DOHH2 (cell line): ENCODE results near the gene CARD8.

Source experiments
- H3F3A ChIP-seq: fragments of 200-600 bp; sonication (generic), shearing (Covaris generic); 2 replicates; pipeline ENCODE4 v1.6.0; 2016; ENCODE audit warnings: antibody characterized with exemption, mild to moderate bottlenecking; ENCODE audit not compliant: control insufficient read depth, insufficient read depth
- H3K27ac ChIP-seq: fragments of 200-600 bp; sonication (generic); 2 replicates; pipeline ENCODE4 v1.5.1; 2014; ENCODE audit warnings: low read depth, mild to moderate bottlenecking, low read length, moderate library complexity
- H3K27me3 ChIP-seq: fragments of 200-600 bp; sonication (generic); 2 replicates; pipeline ENCODE4 v1.6.1; 2014; ENCODE audit warnings: mild to moderate bottlenecking, low read length, mixed read lengths; ENCODE audit not compliant: control insufficient read depth
- H3K36me3 ChIP-seq: fragments of 200-600 bp; sonication (generic); 2 replicates; pipeline ENCODE4 v1.6.1; 2014; ENCODE audit warnings: mild to moderate bottlenecking, low read length, moderate library complexity, mixed read lengths; ENCODE audit not compliant: control insufficient read depth
- H3K4me1 ChIP-seq: fragments of 200-600 bp; sonication (generic); 2 replicates; pipeline ENCODE4 v1.6.1; 2014; ENCODE audit warnings: mild to moderate bottlenecking, low read length, mixed read lengths; ENCODE audit not compliant: control insufficient read depth
- H3K4me2 ChIP-seq: fragments of 200-600 bp; sonication (generic); 2 replicates; pipeline ENCODE4 v1.6.0; 2014; ENCODE audit warnings: mild to moderate bottlenecking, low read length, moderate library complexity
- H3K4me3 ChIP-seq: fragments of 200-600 bp; sonication (generic); 2 replicates; pipeline ENCODE4 v1.5.1; 2014; ENCODE audit warnings: mild to moderate bottlenecking, low read length, mixed read lengths
- H3K79me2 ChIP-seq: fragments of 200-600 bp; sonication (generic); 2 replicates; pipeline ENCODE4 v1.6.1; 2014; ENCODE audit warnings: mild to moderate bottlenecking, low read length, mixed read lengths; ENCODE audit not compliant: control insufficient read depth
- H3K9me2 ChIP-seq: fragments of 200-600 bp; sonication (generic); replicated peaks from 2 replicates; pipeline ENCODE4 v1.6.1; 2014; ENCODE audit warnings: mild to moderate bottlenecking, low read length, mixed read lengths; ENCODE audit not compliant: control insufficient read depth
- H3K9me3 ChIP-seq: fragments of 200-600 bp; sonication (generic); 2 replicates; pipeline ENCODE4 v1.6.1; 2014; ENCODE audit warnings: antibody characterized with exemption, low read length, mixed read lengths; ENCODE audit not compliant: control insufficient read depth, insufficient read depth
- H4K20me1 ChIP-seq: fragments of 200-600 bp; sonication (generic); 2 replicates; pipeline ENCODE4 v1.6.0; 2014; ENCODE audit warnings: low read depth, mild to moderate bottlenecking, antibody characterized with exemption, low read length, moderate library complexity; ENCODE audit not compliant: control insufficient read depth, insufficient read depth
- EZH2phosphoT487 ChIP-seq: fragments of 200-600 bp; sonication (generic); IDR thresholded peaks from 2 replicates; pipeline ENCODE4 v1.6.1; 2017; ENCODE audit warnings: borderline replicate concordance, mild to moderate bottlenecking, antibody characterized with exemption, low read length, moderate library complexity, mixed read lengths
- TF ChIP-seq, protein P1 (sequence below): fragments of 200-600 bp; sonication (generic); IDR thresholded peaks from one replicate; pipeline ENCODE4 v1.5.1; 2014; ENCODE audit warnings: antibody characterized with exemption, mild to moderate bottlenecking, low read depth, low read length; ENCODE audit not compliant: poor library complexity, severe bottlenecking

CARD8 gene, protein sequence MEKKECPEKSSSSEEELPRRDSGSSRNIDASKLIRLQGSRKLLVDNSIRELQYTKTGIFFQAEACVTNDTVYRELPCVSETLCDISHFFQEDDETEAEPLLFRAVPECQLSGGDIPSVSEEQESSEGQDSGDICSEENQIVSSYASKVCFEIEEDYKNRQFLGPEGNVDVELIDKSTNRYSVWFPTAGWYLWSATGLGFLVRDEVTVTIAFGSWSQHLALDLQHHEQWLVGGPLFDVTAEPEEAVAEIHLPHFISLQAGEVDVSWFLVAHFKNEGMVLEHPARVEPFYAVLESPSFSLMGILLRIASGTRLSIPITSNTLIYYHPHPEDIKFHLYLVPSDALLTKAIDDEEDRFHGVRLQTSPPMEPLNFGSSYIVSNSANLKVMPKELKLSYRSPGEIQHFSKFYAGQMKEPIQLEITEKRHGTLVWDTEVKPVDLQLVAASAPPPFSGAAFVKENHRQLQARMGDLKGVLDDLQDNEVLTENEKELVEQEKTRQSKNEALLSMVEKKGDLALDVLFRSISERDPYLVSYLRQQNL

GRCh38 chr19:48255376-48256303 lies at the start of gene CARD8:
Gene CARD8 (minus strand): TSS chr19:48255912. CDS start chr19:48241020, 14,892 bp downstream.
- peak within 1 kb of the TSS; percentile 74 for H3K4me2 ChIP-seq
- H3K9me3 ChIP-seq, result no peaks in the 10 kb centered on the region
- H3K4me3 ChIP-seq, result peak within 1 kb of the TSS; percentile 84
- no peaks in the 10 kb centered on the region for H4K20me1 ChIP-seq
- no peak for TF ChIP-seq EZH2phosphoT487
- TF ChIP-seq, protein P1, sequence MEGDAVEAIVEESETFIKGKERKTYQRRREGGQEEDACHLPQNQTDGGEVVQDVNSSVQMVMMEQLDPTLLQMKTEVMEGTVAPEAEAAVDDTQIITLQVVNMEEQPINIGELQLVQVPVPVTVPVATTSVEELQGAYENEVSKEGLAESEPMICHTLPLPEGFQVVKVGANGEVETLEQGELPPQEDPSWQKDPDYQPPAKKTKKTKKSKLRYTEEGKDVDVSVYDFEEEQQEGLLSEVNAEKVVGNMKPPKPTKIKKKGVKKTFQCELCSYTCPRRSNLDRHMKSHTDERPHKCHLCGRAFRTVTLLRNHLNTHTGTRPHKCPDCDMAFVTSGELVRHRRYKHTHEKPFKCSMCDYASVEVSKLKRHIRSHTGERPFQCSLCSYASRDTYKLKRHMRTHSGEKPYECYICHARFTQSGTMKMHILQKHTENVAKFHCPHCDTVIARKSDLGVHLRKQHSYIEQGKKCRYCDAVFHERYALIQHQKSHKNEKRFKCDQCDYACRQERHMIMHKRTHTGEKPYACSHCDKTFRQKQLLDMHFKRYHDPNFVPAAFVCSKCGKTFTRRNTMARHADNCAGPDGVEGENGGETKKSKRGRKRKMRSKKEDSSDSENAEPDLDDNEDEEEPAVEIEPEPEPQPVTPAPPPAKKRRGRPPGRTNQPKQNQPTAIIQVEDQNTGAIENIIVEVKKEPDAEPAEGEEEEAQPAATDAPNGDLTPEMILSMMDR, result no peak
- H3K4me1 ChIP-seq, result peaks cover 52% of the 10 kb centered on the region
- peaks cover 31% of the 10 kb centered on the region for H3F3A ChIP-seq
- peak within 1 kb of the TSS; percentile 81 for H3K27ac ChIP-seq
- peaks cover 61% of the 10 kb centered on the region for H3K79me2 ChIP-seq
- no peaks in the 10 kb centered on the region for H3K27me3 ChIP-seq
- no peaks in the 10 kb centered on the region for H3K9me2 ChIP-seq
- peaks cover 3% of the 10 kb centered on the region; the same call in 1 of the 2 replicates for H3K36me3 ChIP-seq

GRCh38 chr19:48303866-48304265 lies 48.2 kb upstream of the CARD8 start:
- no peaks in the 10 kb centered on the region for H3K9me2 ChIP-seq
- no peaks in the 10 kb centered on the region for H4K20me1 ChIP-seq
- no peaks in the 10 kb centered on the region for H3K9me3 ChIP-seq
- no peaks in the 10 kb centered on the region for H3F3A ChIP-seq
- TF ChIP-seq, protein P1, result no peak
- TF ChIP-seq EZH2phosphoT487, result no peak
- H3K27ac ChIP-seq, result no peak overlapping the region
- H3K36me3 ChIP-seq, result no peaks in the 10 kb centered on the region
- H3K4me2 ChIP-seq, result no peak overlapping the region
- no peak overlapping the region for H3K4me3 ChIP-seq
- peaks cover 6% of the 10 kb centered on the region; the same call in 1 of the 2 replicates for H3K4me1 ChIP-seq
- H3K79me2 ChIP-seq, result no peaks in the 10 kb centered on the region
- H3K27me3 ChIP-seq, result peaks cover 6% of the 10 kb centered on the region; the same call in 1 of the 2 replicates

- no peak overlapping the region for H3K4me2 ChIP-seq
- no peak overlapping the region for H3K27ac ChIP-seq
- H3K36me3 ChIP-seq, result no peaks in the 10 kb centered on the region
- H3K9me3 ChIP-seq, result no peaks in the 10 kb centered on the region
- H3K9me2 ChIP-seq, result no peaks in the 10 kb centered on the region
- no peaks in the 10 kb centered on the region for H3F3A ChIP-seq
- no peaks in the 10 kb centered on the region for H3K79me2 ChIP-seq
- no peak overlapping the region for H3K4me3 ChIP-seq
- H3K27me3 ChIP-seq, result peaks cover 6% of the 10 kb centered on the region; the same call in 1 of the 2 replicates
- no peaks in the 10 kb centered on the region for H4K20me1 ChIP-seq
- no peak for TF ChIP-seq EZH2phosphoT487
- TF ChIP-seq, protein P1, result no peak
- peaks cover under 1% of the 10 kb centered on the region; the same call in 1 of the 2 replicates for H3K4me1 ChIP-seq
These were observed 47.7 kb upstream of the CARD8 start for GRCh38 chr19:48303367-48303766.
